Measurements from ENCODE around the gene OXSR1. TPM values are rescaled to one million over a fixed set of nuclear protein-coding genes. Genes with fewer than 3 reads are reported as not detected.

The OXSR1 gene
- total RNA-seq, 4 donors from 2014 or later: 23.9 to 35.8 (median 29.9) TPM

- H3K4me1 ChIP-seq: no peaks in the 10 kb centered on the region
- no peak overlapping the region for H3K27ac ChIP-seq
- no peak overlapping the region for H3K4me3 ChIP-seq
- no peaks in the 10 kb centered on the region for H3K27me3 ChIP-seq
- H3K9me3 ChIP-seq: no peaks in the 10 kb centered on the region
- TF ChIP-seq EP300 (IDR thresholded peaks at IDR 0.05) (no peak), CTCF (IDR thresholded peaks at IDR 0.05) (peak; percentile 63 to 82 (median 72))
- 53 to 59% methylated on average over 9 to 11 of the region's 11 CpGs for WGBS, 2 donors
- H3K36me3 ChIP-seq: peaks cover 0 to 47% (median 8%) of the 10 kb centered on the region in 3 donors
- peak; percentile 46 to 74 for DNase-seq (ENCODE audit: low spot score in 2 of 2)
Observed at GRCh38 chr3:38117748-38118420, 47.5 kb upstream of the OXSR1 start.

GRCh38 chr3:38118421-38119247, 46.7 kb upstream of the OXSR1 start:
- no peak for DNase-seq (ENCODE audit: low spot score in 2 of 2)

GRCh38 chr3:38119248-38119544, 46.1 kb upstream of the OXSR1 start:
- H3K4me1 ChIP-seq: no peaks in the 10 kb centered on the region
- DNase-seq (ENCODE audit: low spot score in 2 of 2): no peak
- TF ChIP-seq POLR2A (IDR thresholded peaks at IDR 0.05) (no peak), CTCF (IDR thresholded peaks at IDR 0.05) (no peak), EP300 (IDR thresholded peaks at IDR 0.05) (no peak)
- H3K4me3 ChIP-seq: no peak overlapping the region
- H3K9me3 ChIP-seq: no peaks in the 10 kb centered on the region
- H3K36me3 ChIP-seq: peaks cover 0 to 60% (median 8%) of the 10 kb centered on the region in 3 donors
- no peak overlapping the region for H3K27ac ChIP-seq
- H3K27me3 ChIP-seq: no peaks in the 10 kb centered on the region
- WGBS, 2 donors: 100% methylated on average over 1 of the region's 1 CpG

More at GRCh38 chr3:38118421-38119247, 46.7 kb upstream of the OXSR1 start:
- Histone ChIP-seq H3K27ac (no peak overlapping the region), H3K27me3 (no peaks in the 10 kb centered on the region), H3K4me1 (no peaks in the 10 kb centered on the region), H3K4me3 (no peak overlapping the region), H3K9me3 (no peaks in the 10 kb centered on the region), H3K36me3 (peaks cover 0 to 55% (median 8%) of the 10 kb centered on the region in 3 donors)
- TF ChIP-seq POLR2A (IDR thresholded peaks at IDR 0.05): no peak
- TF ChIP-seq CTCF (IDR thresholded peaks at IDR 0.05): no peak
- no peak for TF ChIP-seq EP300 (IDR thresholded peaks at IDR 0.05)
- 84% methylated on average over 13 of the region's 13 CpGs for WGBS, 2 donors

- no peak for DNase-seq (ENCODE audit: low spot score in 2 of 2)
- Histone ChIP-seq H3K9me3 (no peaks in the 10 kb centered on the region), H3K36me3 (peaks cover 2 to 69% (median 8%) of the 10 kb centered on the region in 3 donors), H3K27ac (no peak overlapping the region), H3K27me3 (no peaks in the 10 kb centered on the region), H3K4me3 (no peak overlapping the region), H3K4me1 (no peaks in the 10 kb centered on the region)
- TF ChIP-seq POLR2A (IDR thresholded peaks at IDR 0.05) (no peak), CTCF (IDR thresholded peaks at IDR 0.05) (no peak), EP300 (IDR thresholded peaks at IDR 0.05) (no peak)
- WGBS, 2 donors: 85 to 90% methylated on average over 5 to 7 of the region's 7 CpGs
Observed at GRCh38 chr3:38119821-38120692, 45.3 kb upstream of the OXSR1 start.
